ENCODE results near the gene DYNC1LI1.

DYNC1LI1 gene

GRCh38 chr3:32597656-32598055, 27.0 kb upstream of the DYNC1LI1 start:
- no peaks in the 10 kb centered on the region for H3K36me3 ChIP-seq (ENCODE audit: insufficient read depth, low read depth, low read length)
- no peak overlapping the region for H3K9ac ChIP-seq (ENCODE audit: low read depth, low read length)

GRCh38 chr3:32596909-32597369, 26.3 kb upstream of the DYNC1LI1 start:
- Histone ChIP-seq H3K9ac (ENCODE audit: low read depth, low read length) (no peak overlapping the region), H3K4me3 (ENCODE audit: low read length) (no peak overlapping the region), H3K27ac (ENCODE audit: low read length) (no peak overlapping the region), H3K36me3 (ENCODE audit: insufficient read depth, low read depth, low read length) (no peaks in the 10 kb centered on the region), H3K9me3 (ENCODE audit: insufficient read depth, low read depth, low read length) (no peaks in the 10 kb centered on the region), H3K27me3 (ENCODE audit: insufficient read depth, low read length) (peaks cover 9% of the 10 kb centered on the region; the same call in 1 of the 2 replicates), H3K4me1 (ENCODE audit: insufficient read depth, low read length) (peaks cover 17% of the 10 kb centered on the region; the same call in 1 of the 2 replicates)

More at GRCh38 chr3:32597656-32598055, 27.0 kb upstream of the DYNC1LI1 start:
- H3K9me3 ChIP-seq (ENCODE audit: insufficient read depth, low read depth, low read length) = no peaks in the 10 kb centered on the region
- H3K4me1 ChIP-seq (ENCODE audit: insufficient read depth, low read length) = peaks cover 12% of the 10 kb centered on the region; the same call in 1 of the 2 replicates
- H3K4me3 ChIP-seq (ENCODE audit: low read length) = no peak overlapping the region
- H3K27ac ChIP-seq (ENCODE audit: low read length) = no peak overlapping the region
- peaks cover 9% of the 10 kb centered on the region; the same call in 1 of the 2 replicates for H3K27me3 ChIP-seq (ENCODE audit: insufficient read depth, low read length)

- Histone ChIP-seq H3K4me1 (ENCODE audit: insufficient read depth, low read length) (peaks cover 22% of the 10 kb centered on the region; the same call in 1 of the 2 replicates), H3K9me3 (ENCODE audit: insufficient read depth, low read depth, low read length) (no peaks in the 10 kb centered on the region), H3K27ac (ENCODE audit: low read length) (no peak overlapping the region), H3K9ac (ENCODE audit: low read depth, low read length) (no peak overlapping the region), H3K36me3 (ENCODE audit: insufficient read depth, low read depth, low read length) (no peaks in the 10 kb centered on the region), H3K27me3 (ENCODE audit: insufficient read depth, low read length) (peaks cover 9% of the 10 kb centered on the region; the same call in 1 of the 2 replicates), H3K4me3 (ENCODE audit: low read length) (no peak overlapping the region)
Observed at GRCh38 chr3:32596282-32596908, 25.7 kb upstream of the DYNC1LI1 start.

- Histone ChIP-seq H3K36me3 (ENCODE audit: insufficient read depth, low read depth, low read length) (no peaks in the 10 kb centered on the region), H3K4me3 (ENCODE audit: low read length) (no peak overlapping the region), H3K27ac (ENCODE audit: low read length) (no peak overlapping the region), H3K4me1 (ENCODE audit: insufficient read depth, low read length) (peaks cover 25% of the 10 kb centered on the region; the same call in 1 of the 2 replicates), H3K9me3 (ENCODE audit: insufficient read depth, low read depth, low read length) (no peaks in the 10 kb centered on the region), H3K27me3 (ENCODE audit: insufficient read depth, low read length) (peaks cover 9% of the 10 kb centered on the region; the same call in 1 of the 2 replicates), H3K9ac (ENCODE audit: low read depth, low read length) (no peak overlapping the region)
Observed at GRCh38 chr3:32595323-32595722, 24.7 kb upstream of the DYNC1LI1 start.

- Histone ChIP-seq H3K9me3 (ENCODE audit: insufficient read depth, low read depth, low read length) (no peaks in the 10 kb centered on the region), H3K27ac (ENCODE audit: low read length) (no peak overlapping the region), H3K36me3 (ENCODE audit: insufficient read depth, low read depth, low read length) (no peaks in the 10 kb centered on the region), H3K4me1 (ENCODE audit: insufficient read depth, low read length) (peaks cover 25% of the 10 kb centered on the region; the same call in 1 of the 2 replicates), H3K9ac (ENCODE audit: low read depth, low read length) (no peak overlapping the region), H3K4me3 (ENCODE audit: low read length) (no peak overlapping the region), H3K27me3 (ENCODE audit: insufficient read depth, low read length) (peaks cover 13% of the 10 kb centered on the region; the same call in 1 of the 2 replicates)
Observed at GRCh38 chr3:32593903-32594525, 23.4 kb upstream of the DYNC1LI1 start.

GRCh38 chr3:32592696-32593353, 22.2 kb upstream of the DYNC1LI1 start:
- no peaks in the 10 kb centered on the region for H3K36me3 ChIP-seq (ENCODE audit: insufficient read depth, low read depth, low read length)
- peaks cover 13% of the 10 kb centered on the region; the same call in 1 of the 2 replicates for H3K27me3 ChIP-seq (ENCODE audit: insufficient read depth, low read length)
- H3K27ac ChIP-seq (ENCODE audit: low read length) = no peak overlapping the region
- peaks cover 25% of the 10 kb centered on the region; the same call in 1 of the 2 replicates for H3K4me1 ChIP-seq (ENCODE audit: insufficient read depth, low read length)
- no peak overlapping the region for H3K9ac ChIP-seq (ENCODE audit: low read depth, low read length)
- H3K9me3 ChIP-seq (ENCODE audit: insufficient read depth, low read depth, low read length) = no peaks in the 10 kb centered on the region
- peak overlapping the region; percentile 22; the same call in 1 of the 2 replicates for H3K4me3 ChIP-seq (ENCODE audit: low read length)

- Histone ChIP-seq H3K9ac (ENCODE audit: low read depth, low read length) (no peak overlapping the region), H3K27me3 (ENCODE audit: insufficient read depth, low read length) (peaks cover 13% of the 10 kb centered on the region; the same call in 1 of the 2 replicates), H3K4me1 (ENCODE audit: insufficient read depth, low read length) (peaks cover 25% of the 10 kb centered on the region; the same call in 1 of the 2 replicates), H3K27ac (ENCODE audit: low read length) (no peak overlapping the region), H3K9me3 (ENCODE audit: insufficient read depth, low read depth, low read length) (no peaks in the 10 kb centered on the region), H3K36me3 (ENCODE audit: insufficient read depth, low read depth, low read length) (no peaks in the 10 kb centered on the region), H3K4me3 (ENCODE audit: low read length) (peak overlapping the region; percentile 41)
Observed at GRCh38 chr3:32592011-32592410, 21.4 kb upstream of the DYNC1LI1 start.

- peaks cover 13% of the 10 kb centered on the region; the same call in 1 of the 2 replicates for H3K27me3 ChIP-seq (ENCODE audit: insufficient read depth, low read length)
- no peak overlapping the region for H3K27ac ChIP-seq (ENCODE audit: low read length)
- H3K36me3 ChIP-seq (ENCODE audit: insufficient read depth, low read depth, low read length) = no peaks in the 10 kb centered on the region
- peaks cover 25% of the 10 kb centered on the region; the same call in 1 of the 2 replicates for H3K4me1 ChIP-seq (ENCODE audit: insufficient read depth, low read length)
- H3K9me3 ChIP-seq (ENCODE audit: insufficient read depth, low read depth, low read length) = no peaks in the 10 kb centered on the region
- peak overlapping the region; percentile 41 for H3K4me3 ChIP-seq (ENCODE audit: low read length)
- H3K9ac ChIP-seq (ENCODE audit: low read depth, low read length) = no peak overlapping the region
Observed at GRCh38 chr3:32591186-32591585, 20.5 kb upstream of the DYNC1LI1 start.

- Histone ChIP-seq H3K9me3 (ENCODE audit: insufficient read depth, low read depth, low read length) (no peaks in the 10 kb centered on the region), H3K4me3 (ENCODE audit: low read length) (no peak overlapping the region), H3K36me3 (ENCODE audit: insufficient read depth, low read depth, low read length) (no peaks in the 10 kb centered on the region), H3K27ac (ENCODE audit: low read length) (no peak overlapping the region), H3K9ac (ENCODE audit: low read depth, low read length) (no peak overlapping the region), H3K4me1 (ENCODE audit: insufficient read depth, low read length) (peaks cover 2% of the 10 kb centered on the region; the same call in 1 of the 2 replicates), H3K27me3 (ENCODE audit: insufficient read depth, low read length) (0 out of 2 replicates have a peak, but pooled peaks cover 4% of the 10 kb centered on the region)
Observed at GRCh38 chr3:32586356-32586755, 15.7 kb upstream of the DYNC1LI1 start.

- Histone ChIP-seq H3K4me3 (ENCODE audit: low read length) (no peak overlapping the region), H3K27ac (ENCODE audit: low read length) (no peak overlapping the region), H3K27me3 (ENCODE audit: insufficient read depth, low read length) (no peaks in the 10 kb centered on the region), H3K9me3 (ENCODE audit: insufficient read depth, low read depth, low read length) (no peaks in the 10 kb centered on the region), H3K36me3 (ENCODE audit: insufficient read depth, low read depth, low read length) (no peaks in the 10 kb centered on the region), H3K4me1 (ENCODE audit: insufficient read depth, low read length) (no peaks in the 10 kb centered on the region), H3K9ac (ENCODE audit: low read depth, low read length) (no peak overlapping the region)
Observed at GRCh38 chr3:32584660-32585059, 14.0 kb upstream of the DYNC1LI1 start.

GRCh38 chr3:32583708-32584107, 13.1 kb upstream of the DYNC1LI1 start:
- Histone ChIP-seq H3K4me1 (ENCODE audit: insufficient read depth, low read length) (no peaks in the 10 kb centered on the region), H3K9me3 (ENCODE audit: insufficient read depth, low read depth, low read length) (no peaks in the 10 kb centered on the region), H3K9ac (ENCODE audit: low read depth, low read length) (no peak overlapping the region), H3K27ac (ENCODE audit: low read length) (no peak overlapping the region), H3K36me3 (ENCODE audit: insufficient read depth, low read depth, low read length) (no peaks in the 10 kb centered on the region), H3K4me3 (ENCODE audit: low read length) (no peak overlapping the region), H3K27me3 (ENCODE audit: insufficient read depth, low read length) (no peaks in the 10 kb centered on the region)

All from iPS-20b (cell line).